Measurements from ENCODE around the gene SFXN4.
"Not testable (repeated sequence)": the region's sequence is repeated elsewhere in the genome, so short reads cannot be mapped to it uniquely, and the experiment has no call there.

SFXN4 gene

DNA sequence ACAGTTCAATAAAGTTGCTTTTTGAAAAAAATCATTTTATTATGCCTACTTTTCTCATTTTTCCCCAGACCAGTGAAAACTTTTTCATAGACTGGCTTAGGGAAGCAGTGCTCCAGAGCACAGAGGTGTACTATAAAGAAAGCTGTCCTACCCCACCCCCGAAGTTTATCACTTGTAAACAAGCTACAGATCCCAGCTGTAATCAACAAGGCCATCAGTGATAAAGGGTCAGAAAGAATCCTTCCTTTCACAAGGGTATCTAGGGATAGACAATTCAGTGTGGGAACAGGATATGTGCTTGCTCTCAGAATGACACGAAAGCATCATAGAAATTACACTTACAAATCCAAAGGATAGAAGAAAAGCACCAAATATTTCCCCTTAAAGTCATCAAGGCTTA, 8.6 kb upstream of the SFXN4 start:
- no peak for DNase-seq (ENCODE audit: insufficient read length, low spot score)
- no peak for FAIRE-seq
- no peak for TF ChIP-seq SPI1 (IDR thresholded peaks at IDR 0.05; ENCODE audit: low read depth, low read length)
- TF ChIP-seq PAX5 (IDR thresholded peaks at IDR 0.05; ENCODE audit: insufficient read depth, low read length, severe bottlenecking): no peak
- no peak for TF ChIP-seq POU2F2 (IDR thresholded peaks at IDR 0.05; ENCODE audit: low read depth, low read length)
- no peak for TF ChIP-seq POLR2A (IDR thresholded peaks at IDR 0.05; ENCODE audit: low read depth, low read length)
- no peak for TF ChIP-seq TAF1 (IDR thresholded peaks at IDR 0.05; ENCODE audit: low read depth, low read length)
- no peak for TF ChIP-seq POLR2AphosphoS5 (IDR thresholded peaks at IDR 0.05; ENCODE audit: low read depth, low read length)

DNA sequence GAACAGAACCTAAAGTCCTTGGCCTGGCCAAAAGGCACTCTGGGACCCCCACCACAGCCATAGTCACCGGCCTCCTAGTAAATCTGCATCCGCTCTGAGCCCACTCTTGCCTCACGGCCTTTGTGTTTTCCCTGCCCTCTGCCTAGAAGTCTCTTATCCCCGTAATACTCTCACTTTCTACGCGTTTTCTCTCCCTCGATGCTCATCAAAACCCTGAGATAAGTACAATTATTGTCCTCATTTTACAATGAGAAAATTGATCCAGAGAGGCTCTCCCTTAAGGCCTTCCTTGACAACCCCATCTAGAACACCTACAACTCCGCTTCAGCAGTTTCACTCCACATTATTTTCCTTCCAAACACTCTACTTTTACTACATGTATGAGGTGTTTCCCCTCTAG, 1.5 kb upstream of the SFXN4 start:
- FAIRE-seq: no peak
- no peak for DNase-seq (ENCODE audit: insufficient read length, low spot score)
- TF ChIP-seq SPI1 (IDR thresholded peaks at IDR 0.05; ENCODE audit: low read depth, low read length): no peak
- no peak for TF ChIP-seq PAX5 (IDR thresholded peaks at IDR 0.05; ENCODE audit: insufficient read depth, low read length, severe bottlenecking)
- no peak for TF ChIP-seq POLR2A (IDR thresholded peaks at IDR 0.05; ENCODE audit: low read depth, low read length)
- TF ChIP-seq TAF1 (IDR thresholded peaks at IDR 0.05; ENCODE audit: low read depth, low read length): no peak
- TF ChIP-seq POU2F2 (IDR thresholded peaks at IDR 0.05; ENCODE audit: low read depth, low read length): no peak
- TF ChIP-seq POLR2AphosphoS5 (IDR thresholded peaks at IDR 0.05; ENCODE audit: low read depth, low read length): no peak

DNA sequence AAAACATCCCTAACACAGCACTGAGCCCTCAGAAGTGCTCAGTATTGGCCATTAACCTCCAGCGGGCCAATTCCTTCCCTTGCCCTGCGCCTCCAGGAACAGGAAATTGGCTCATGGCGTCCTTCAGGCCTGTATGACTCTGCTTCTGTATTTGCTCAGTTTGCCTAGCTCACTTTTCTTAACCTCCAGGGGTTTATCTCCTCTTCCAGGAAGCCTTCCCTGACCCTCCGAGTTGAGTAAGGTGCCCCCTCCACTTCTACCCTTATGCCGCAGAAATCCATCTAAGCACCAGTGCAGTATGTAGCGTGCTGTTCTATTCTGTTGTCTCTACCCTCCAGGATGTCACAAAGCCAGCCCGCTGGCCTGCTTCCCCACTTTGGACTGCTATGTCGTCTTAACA, 1.1 kb upstream of the SFXN4 start:
- DNase-seq (ENCODE audit: insufficient read length, low spot score): no peak
- no peak for FAIRE-seq

DNA sequence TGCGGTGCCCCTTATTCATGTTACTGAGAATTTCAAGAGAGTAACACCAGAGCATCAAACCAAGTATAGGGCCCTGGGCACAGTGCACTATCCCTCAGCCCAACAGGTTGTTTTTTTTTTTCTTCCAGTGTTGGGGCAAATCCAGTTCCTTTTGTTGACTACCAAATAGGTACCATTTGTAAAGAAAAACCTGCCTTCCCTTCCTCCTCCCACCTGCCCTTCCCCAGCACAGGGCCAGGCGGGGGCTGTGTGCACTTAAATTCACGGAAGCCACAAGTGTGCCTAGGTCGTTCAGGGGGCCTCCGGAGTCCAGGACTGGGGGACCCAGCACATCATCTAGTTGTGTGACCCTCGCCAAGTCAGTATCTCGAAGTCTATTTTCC, 595 bp upstream of the SFXN4 start:
- TF ChIP-seq TAF1 (IDR thresholded peaks at IDR 0.05; ENCODE audit: low read depth, low read length): no peak
- no peak for TF ChIP-seq POLR2A (IDR thresholded peaks at IDR 0.05; ENCODE audit: low read depth, low read length)
- no peak for TF ChIP-seq SPI1 (IDR thresholded peaks at IDR 0.05; ENCODE audit: low read depth, low read length)
- TF ChIP-seq POU2F2 (IDR thresholded peaks at IDR 0.05; ENCODE audit: low read depth, low read length): no peak
- TF ChIP-seq POLR2AphosphoS5 (IDR thresholded peaks at IDR 0.05; ENCODE audit: low read depth, low read length): no peak
- no peak for TF ChIP-seq PAX5 (IDR thresholded peaks at IDR 0.05; ENCODE audit: insufficient read depth, low read length, severe bottlenecking)
- DNase-seq (ENCODE audit: insufficient read length, low spot score): no peak
- no peak for FAIRE-seq

More for the DNA sequence above, 1.1 kb upstream of the SFXN4 start:
- no peak for TF ChIP-seq SPI1 (IDR thresholded peaks at IDR 0.05; ENCODE audit: low read depth, low read length)
- TF ChIP-seq POLR2A (IDR thresholded peaks at IDR 0.05; ENCODE audit: low read depth, low read length): no peak
- no peak for TF ChIP-seq TAF1 (IDR thresholded peaks at IDR 0.05; ENCODE audit: low read depth, low read length)
- no peak for TF ChIP-seq POU2F2 (IDR thresholded peaks at IDR 0.05; ENCODE audit: low read depth, low read length)
- no peak for TF ChIP-seq PAX5 (IDR thresholded peaks at IDR 0.05; ENCODE audit: insufficient read depth, low read length, severe bottlenecking)
- TF ChIP-seq POLR2AphosphoS5 (IDR thresholded peaks at IDR 0.05; ENCODE audit: low read depth, low read length): no peak

DNA sequence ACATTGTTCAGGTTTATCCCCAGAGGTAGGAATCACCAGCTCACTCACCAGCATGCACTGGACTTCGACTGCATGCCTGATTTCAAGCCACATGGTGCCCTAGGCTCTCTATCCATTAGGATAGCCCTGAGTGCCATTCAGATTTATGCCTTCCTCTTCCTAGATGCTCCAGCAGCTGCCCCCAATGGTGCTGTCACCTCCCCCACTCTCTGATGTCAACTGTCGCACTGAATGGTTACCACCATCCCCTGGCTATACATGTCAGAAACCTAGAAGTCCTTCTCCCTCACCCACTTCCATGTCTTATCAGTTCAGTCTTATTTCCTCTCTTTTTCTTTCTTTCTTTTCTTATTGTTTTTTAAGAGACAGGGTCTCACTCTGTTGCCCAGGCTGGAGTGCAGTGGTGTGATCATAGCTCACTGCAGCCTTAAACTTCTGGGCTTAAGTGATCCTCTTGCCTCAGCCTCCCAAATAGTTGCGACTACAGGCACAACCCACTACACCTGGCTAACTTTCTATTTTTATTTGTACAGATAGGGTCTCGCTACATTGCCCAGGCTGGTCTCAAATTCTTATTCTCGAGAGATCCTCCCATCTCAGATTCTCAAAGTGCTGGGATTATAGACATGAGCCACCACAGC, 2.9 kb downstream of the SFXN4 start:
- TF ChIP-seq POLR2AphosphoS5 (IDR thresholded peaks at IDR 0.05; ENCODE audit: low read depth, low read length) (no peak), POLR2A (IDR thresholded peaks at IDR 0.05; ENCODE audit: low read depth, low read length) (no peak), TAF1 (IDR thresholded peaks at IDR 0.05; ENCODE audit: low read depth, low read length) (no peak), PAX5 (IDR thresholded peaks at IDR 0.05; ENCODE audit: insufficient read depth, low read length, severe bottlenecking) (no peak), POU2F2 (IDR thresholded peaks at IDR 0.05; ENCODE audit: low read depth, low read length) (no peak), SPI1 (IDR thresholded peaks at IDR 0.05; ENCODE audit: low read depth, low read length) (no peak)
- FAIRE-seq: no peak
- no peak for DNase-seq (ENCODE audit: insufficient read length, low spot score)

DNA sequence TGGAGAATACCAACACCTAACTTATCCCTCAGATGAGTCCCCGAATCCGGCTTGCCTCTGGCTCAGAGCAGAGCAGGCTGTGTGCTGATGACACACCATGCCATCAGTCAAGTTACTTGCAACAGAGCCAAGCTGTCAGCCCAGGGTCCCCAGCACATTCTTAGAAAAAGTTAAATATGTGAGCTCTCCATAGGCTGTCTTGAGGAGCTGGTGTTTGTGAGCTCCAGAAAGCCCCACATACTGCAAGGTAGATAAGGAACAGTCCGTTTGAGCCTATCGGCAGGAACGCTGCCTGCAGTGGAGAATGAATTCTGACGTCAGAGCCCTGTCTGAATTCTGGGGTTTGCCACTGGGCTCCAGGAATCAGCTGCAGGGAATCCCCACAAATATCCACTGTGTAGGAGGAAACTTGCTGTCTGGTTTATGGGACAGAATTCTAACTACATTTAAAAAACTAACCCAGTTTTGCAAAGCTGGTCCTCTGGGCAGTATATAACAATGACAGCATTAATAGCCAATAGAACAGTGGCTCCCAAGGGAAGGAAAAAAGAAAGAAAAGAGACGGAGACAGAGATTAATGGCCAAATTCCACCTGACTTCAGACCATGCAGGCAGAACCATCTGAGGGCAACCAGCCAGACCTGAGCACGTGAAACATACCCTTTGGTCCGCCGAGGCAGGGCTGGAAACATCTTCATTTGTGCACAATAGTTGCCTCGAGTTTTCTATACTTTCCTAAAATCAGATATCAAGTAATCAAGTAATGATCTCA, 3.6 kb downstream of the SFXN4 start:
- no peak for TF ChIP-seq TAF1 (IDR thresholded peaks at IDR 0.05; ENCODE audit: low read depth, low read length)
- no peak for TF ChIP-seq SPI1 (IDR thresholded peaks at IDR 0.05; ENCODE audit: low read depth, low read length)
- TF ChIP-seq POLR2AphosphoS5 (IDR thresholded peaks at IDR 0.05; ENCODE audit: low read depth, low read length): no peak
- no peak for TF ChIP-seq POU2F2 (IDR thresholded peaks at IDR 0.05; ENCODE audit: low read depth, low read length)
- TF ChIP-seq PAX5 (IDR thresholded peaks at IDR 0.05; ENCODE audit: insufficient read depth, low read length, severe bottlenecking): no peak
- TF ChIP-seq POLR2A (IDR thresholded peaks at IDR 0.05; ENCODE audit: low read depth, low read length): no peak
- no peak for DNase-seq (ENCODE audit: insufficient read length, low spot score)
- no peak for FAIRE-seq

DNA sequence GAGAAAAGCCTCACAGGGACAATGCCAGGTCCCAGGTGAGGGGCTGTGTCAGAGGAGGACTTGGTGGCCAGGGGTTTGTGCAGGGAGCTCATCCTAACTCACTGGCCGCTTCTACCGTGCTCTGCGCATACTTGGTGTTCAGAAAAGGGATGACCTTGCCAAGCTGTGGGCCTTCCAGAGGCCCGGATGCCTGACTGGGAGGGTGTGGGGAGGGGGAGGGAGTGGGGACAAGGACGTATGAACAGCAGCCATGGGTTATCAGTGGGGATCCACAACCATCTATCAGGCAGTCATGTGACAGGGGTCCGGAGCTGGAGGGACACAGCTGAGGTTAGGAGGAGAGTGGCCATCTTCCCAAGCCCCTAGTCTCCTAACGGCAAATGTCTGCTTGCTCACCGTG, 6.2 kb downstream of the SFXN4 start:
- no peak for FAIRE-seq
- DNase-seq (ENCODE audit: insufficient read length, low spot score): no peak
- no peak for TF ChIP-seq PAX5 (IDR thresholded peaks at IDR 0.05; ENCODE audit: insufficient read depth, low read length, severe bottlenecking)

DNA sequence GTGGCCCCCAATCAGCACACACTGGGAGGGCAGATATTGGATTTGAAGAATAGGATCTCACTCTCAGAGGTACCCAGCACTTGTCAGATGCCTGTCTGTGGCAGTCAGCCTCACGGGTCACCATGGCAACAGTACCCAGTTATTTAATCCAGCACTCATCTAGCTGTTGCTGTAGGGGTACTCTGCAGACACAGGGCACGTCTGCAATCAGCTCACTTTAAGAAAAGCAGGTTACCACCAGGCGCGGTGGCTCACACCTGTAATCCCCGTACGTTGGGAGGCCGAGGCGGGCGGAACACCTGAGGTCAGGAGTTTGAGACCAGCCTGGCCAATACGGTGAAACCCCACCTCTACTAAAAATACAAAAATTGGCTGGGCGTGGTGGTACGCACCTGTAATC, 11.9 kb downstream of the SFXN4 start:
- FAIRE-seq (no peak), DNase-seq (ENCODE audit: insufficient read length, low spot score) (no peak)
- TF ChIP-seq TAF1 (IDR thresholded peaks at IDR 0.05; ENCODE audit: low read depth, low read length): no peak
- no peak for TF ChIP-seq POLR2AphosphoS5 (IDR thresholded peaks at IDR 0.05; ENCODE audit: low read depth, low read length)
- no peak for TF ChIP-seq SPI1 (IDR thresholded peaks at IDR 0.05; ENCODE audit: low read depth, low read length)
- no peak for TF ChIP-seq POLR2A (IDR thresholded peaks at IDR 0.05; ENCODE audit: low read depth, low read length)
- TF ChIP-seq PAX5 (IDR thresholded peaks at IDR 0.05; ENCODE audit: insufficient read depth, low read length, severe bottlenecking): no peak
- no peak for TF ChIP-seq POU2F2 (IDR thresholded peaks at IDR 0.05; ENCODE audit: low read depth, low read length)

DNA sequence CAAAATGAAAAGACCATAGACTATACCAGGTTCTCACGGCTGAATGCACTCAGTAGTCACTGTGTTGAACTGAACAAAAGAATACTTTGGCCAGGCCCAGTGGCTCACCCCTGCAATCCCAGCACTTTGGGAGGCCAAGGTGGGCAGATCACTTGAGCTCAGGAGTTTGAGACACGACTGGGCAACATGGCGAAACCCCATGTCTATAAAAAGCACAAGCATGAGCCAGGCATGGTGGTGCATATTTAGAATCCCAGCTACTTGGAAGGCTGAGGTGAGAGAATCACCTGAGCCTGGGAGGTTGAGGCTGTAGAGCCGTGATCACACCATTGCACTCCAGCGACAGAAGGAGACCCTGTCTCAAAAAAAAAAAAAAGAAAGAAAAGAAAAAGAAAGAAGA, 12.5 kb downstream of the SFXN4 start:
- DNase-seq (ENCODE audit: insufficient read length, low spot score): no peak
- TF ChIP-seq POLR2AphosphoS5 (IDR thresholded peaks at IDR 0.05; ENCODE audit: low read depth, low read length) (no peak), SPI1 (IDR thresholded peaks at IDR 0.05; ENCODE audit: low read depth, low read length) (no peak)
- no peak for FAIRE-seq

DNA sequence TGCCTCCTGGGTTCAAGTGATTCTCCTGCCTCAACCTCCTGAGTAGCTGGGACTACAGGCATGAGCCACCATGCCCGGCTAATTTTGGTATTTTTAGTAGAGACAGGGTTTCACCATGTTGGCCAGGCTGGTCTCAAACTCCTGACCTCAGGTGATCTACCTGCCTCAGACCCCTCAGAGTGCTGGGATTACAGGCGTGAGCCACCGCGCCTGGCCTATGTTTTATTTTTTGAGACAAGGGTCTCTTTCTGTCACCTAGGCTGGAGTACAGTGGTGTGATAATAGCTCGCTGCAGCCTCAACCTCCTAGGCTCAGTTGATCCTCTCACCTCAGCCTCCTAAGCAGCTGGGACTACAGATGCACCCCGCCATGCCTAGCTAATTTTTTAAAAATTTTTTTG, 13.9 kb downstream of the SFXN4 start:
- FAIRE-seq; DNase-seq (ENCODE audit: insufficient read length, low spot score): not testable (repeated sequence)

Measured in GM12891 (cell line).